GM10248 (cell line): ENCODE results near the gene PIK3CB.

Experiments used
- CTCF ChIA-PET: fragments of 300-600 bp; sonication (Branson Sonifier 250); formaldehyde crosslinking; extraction: SDS; loops from one replicate; lab custom pipeline; 2021; ENCODE audit warnings: antibody characterized with exemption; lab: Yijun Ruan, JAX
- POLR2A ChIA-PET: fragments of 350-650 bp; sonication (Branson Sonifier 250); formaldehyde crosslinking; extraction: SDS; loops from one replicate; lab custom pipeline; 2020; ENCODE audit warnings: antibody characterized with exemption; lab: Yijun Ruan, JAX
- DNase-seq: peaks from one replicate; pipeline ENCODE4 v3.0.0; 2012; ENCODE audit errors: extremely low spot score
- TF ChIP-seq, protein P1 (sequence below): IDR thresholded peaks from 2 replicates; pipeline ENCODE4 v1.5.1; 2012; ENCODE audit warnings: mild to moderate bottlenecking, low read depth; ENCODE audit errors: extremely low read depth, missing control alignments, control extremely low read depth

The PIK3CB gene

DNA sequence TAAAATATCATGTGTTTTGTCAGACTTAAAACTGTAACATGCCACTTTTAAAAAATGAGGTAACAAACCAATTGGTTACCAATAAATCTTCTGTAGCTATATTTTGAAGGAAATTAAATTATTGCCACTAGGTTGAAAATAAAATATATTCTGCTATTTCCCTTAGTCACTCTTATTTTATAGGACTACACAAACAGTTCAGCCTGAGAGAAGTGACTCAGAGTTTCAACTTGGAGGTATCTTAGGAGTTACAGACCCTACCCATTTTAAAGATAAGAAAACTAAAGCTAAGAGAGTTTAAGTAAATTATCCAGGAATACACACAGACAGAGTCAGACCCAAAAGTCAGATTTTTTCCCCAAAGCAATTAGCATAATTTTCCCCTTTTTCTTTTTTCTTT is 65.1 kb downstream of the PIK3CB start:
- TF ChIP-seq, protein P1, sequence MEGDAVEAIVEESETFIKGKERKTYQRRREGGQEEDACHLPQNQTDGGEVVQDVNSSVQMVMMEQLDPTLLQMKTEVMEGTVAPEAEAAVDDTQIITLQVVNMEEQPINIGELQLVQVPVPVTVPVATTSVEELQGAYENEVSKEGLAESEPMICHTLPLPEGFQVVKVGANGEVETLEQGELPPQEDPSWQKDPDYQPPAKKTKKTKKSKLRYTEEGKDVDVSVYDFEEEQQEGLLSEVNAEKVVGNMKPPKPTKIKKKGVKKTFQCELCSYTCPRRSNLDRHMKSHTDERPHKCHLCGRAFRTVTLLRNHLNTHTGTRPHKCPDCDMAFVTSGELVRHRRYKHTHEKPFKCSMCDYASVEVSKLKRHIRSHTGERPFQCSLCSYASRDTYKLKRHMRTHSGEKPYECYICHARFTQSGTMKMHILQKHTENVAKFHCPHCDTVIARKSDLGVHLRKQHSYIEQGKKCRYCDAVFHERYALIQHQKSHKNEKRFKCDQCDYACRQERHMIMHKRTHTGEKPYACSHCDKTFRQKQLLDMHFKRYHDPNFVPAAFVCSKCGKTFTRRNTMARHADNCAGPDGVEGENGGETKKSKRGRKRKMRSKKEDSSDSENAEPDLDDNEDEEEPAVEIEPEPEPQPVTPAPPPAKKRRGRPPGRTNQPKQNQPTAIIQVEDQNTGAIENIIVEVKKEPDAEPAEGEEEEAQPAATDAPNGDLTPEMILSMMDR, result no peak
- no peak for DNase-seq
- ChIA-PET POLR2A (no interaction called here), CTCF (interaction anchor here (1.3 to 1.7 kb wide), 2 partner anchors 18 to 146 kb away, joined by 4 to 5 read pairs; no protein-coding TSS in a partner anchor)

DNA sequence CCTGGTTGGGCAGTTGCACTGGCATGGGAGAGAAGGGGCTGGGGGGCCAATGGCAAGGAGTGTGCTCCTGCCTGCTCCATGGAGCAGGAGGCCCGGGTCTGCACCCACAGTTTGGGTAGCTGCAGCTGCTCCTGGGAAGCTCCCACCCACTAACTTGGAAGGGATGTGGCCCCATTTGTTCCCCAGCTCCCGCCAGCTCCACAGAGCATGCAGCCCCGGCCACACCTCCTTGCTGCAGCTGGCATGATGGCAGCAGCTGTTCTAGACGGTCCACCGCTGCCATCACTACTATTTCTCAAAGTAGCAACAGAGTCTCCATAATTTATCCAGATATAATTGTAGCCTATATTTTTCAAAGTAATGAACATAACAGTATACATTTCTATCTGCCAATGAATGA is 65.8 kb downstream of the PIK3CB start:
- no peak for DNase-seq
- CTCF ChIA-PET, result interaction anchor here (1.3 to 1.7 kb wide), 2 partner anchors 18 to 146 kb away, joined by 4 to 5 read pairs; no protein-coding TSS in a partner anchor
- TF ChIP-seq, protein P1, result no peak
- POLR2A ChIA-PET, result no interaction called here

DNA sequence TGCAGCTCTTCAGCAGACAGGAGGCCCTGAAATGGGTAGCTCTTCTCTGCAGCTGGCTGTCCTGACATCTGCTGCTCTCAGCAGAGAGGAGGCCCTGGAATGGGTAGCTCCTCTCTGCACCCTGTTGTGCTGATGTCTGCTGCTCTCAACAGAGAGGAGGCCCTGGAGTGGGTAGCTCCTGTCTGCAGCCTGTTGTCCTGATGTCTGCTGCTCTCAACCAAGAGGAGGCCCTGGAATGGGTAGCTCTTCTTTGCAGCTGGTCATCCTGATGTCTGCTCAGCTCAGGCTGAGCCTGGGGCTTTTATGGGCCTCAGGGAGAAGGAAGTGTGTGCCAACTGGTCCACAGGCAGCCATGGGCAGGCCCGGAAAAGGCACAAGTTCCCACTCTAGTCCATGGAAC is 66.6 kb downstream of the PIK3CB start:
- TF ChIP-seq, protein P1, result no peak
- no peak for DNase-seq
- CTCF ChIA-PET, result interaction anchor here (1.4 kb wide), 1 partner anchor 10 kb away, joined by 4 read pairs; no protein-coding TSS in a partner anchor
- POLR2A ChIA-PET, result no interaction called here

DNA sequence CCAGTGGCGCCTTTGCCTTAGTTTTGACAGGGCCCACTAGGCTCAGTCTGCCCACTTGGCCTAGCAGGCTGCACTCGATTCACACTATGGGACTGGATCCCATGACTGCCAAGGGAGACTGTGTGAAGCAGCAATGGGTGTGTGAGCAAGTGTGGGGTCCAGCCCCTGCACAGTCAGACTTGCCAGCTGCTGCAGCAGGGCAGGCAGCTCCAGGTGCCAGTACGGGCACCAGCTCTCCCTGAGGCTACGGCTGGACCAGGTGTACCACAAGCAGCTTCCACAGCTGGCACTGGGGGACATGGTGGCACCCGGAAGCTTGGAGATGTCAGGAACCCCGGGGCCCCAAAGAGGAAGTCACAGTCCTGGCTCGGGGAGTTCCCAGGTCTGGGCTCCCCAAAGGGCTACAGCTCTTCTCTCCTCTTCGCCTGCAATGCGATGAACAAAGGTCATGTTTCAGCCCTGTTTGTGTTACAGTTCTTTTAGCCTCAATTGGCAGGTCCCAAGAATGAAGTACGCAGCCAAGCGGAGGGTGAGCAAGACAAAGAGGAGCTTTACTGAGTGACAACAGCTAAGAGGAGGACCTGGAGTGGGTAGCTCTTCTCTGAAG is 67.1 kb downstream of the PIK3CB start:
- ChIA-PET POLR2A (no interaction called here), CTCF (interaction anchor here (1.4 kb wide), 1 partner anchor 10 kb away, joined by 4 read pairs; no protein-coding TSS in a partner anchor)
- no peak for DNase-seq
- TF ChIP-seq, protein P1, result no peak

DNA sequence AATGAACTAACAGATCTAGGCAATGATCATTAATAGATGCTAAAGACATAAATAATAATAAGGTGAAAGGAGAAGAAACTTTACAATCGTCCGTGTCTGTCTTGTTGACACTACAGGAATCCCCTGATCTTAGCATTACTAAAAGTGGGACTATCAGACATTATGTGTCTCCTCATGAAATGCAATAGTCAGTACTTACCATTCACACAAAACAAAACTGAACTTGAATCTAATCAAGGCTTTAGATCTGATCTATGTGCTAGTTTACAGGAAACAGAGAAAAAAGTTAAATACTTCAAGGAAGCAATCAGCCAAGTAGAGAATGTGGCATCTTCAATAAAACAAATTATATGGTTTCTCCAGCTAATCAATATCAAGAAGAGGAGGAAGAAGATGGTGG is 73.7 kb downstream of the PIK3CB start:
- POLR2A ChIA-PET, result no interaction called here
- DNase-seq, result no peak
- TF ChIP-seq, protein P1, result no peak
- CTCF ChIA-PET, result interaction anchor here (1.3 kb wide), 1 partner anchor 9 kb away, joined by 3 read pairs; no protein-coding TSS in a partner anchor

DNA sequence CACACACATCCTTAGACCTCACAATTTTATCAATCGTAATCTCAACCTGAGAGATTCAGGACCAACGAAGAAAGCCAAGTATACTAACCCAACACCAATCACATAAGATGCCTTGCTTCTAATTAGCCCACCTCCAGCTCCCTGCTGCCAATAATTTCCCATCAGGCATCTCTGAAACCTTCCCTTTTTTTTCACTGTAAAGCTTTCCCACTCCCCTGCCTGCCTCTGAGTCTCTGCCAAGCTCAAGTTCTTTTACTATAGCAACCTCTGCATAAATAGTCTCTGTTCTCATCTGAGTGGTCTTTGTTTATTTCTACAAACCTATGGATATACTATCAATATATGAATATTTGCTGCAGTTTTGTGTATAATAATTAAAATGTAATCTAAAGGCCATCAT is 86.5 kb downstream of the PIK3CB start:
- TF ChIP-seq, protein P1, result no peak
- ChIA-PET POLR2A (no interaction called here), CTCF (interaction anchor here (1.0 kb wide), 1 partner anchor 21 kb away, joined by 3 read pairs; no protein-coding TSS in a partner anchor)
- DNase-seq, result no peak

DNA sequence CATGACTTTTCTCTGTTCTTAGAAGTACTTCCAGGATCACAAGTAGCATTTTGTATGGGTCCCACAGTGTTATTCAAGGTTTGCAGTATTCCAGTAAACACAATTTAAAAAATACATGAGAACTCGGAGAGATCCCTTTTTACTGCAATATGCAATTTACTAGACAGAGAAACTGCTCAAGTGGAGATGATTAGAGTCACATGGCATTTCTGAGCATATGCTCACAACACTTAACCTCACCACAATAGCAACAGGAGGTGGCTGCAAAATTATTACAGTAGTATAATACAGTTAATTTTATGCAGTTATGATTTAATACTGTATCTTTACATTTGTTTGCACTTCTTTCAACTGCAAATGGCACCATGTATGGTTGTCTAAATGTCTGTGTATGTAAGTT is 87.5 kb downstream of the PIK3CB start:
- no peak for DNase-seq
- ChIA-PET CTCF (interaction anchor here (1.2 kb wide), 1 partner anchor 168 kb away, joined by 3 read pairs; no protein-coding TSS in a partner anchor), POLR2A (no interaction called here)

More for the DNA sequence above, 87.5 kb downstream of the PIK3CB start:
- TF ChIP-seq, protein P1, result no peak
